CD4-positive, alpha-beta T cell treated with Interleukin-17A for 4 hours (primary cell): ENCODE measurements around the gene FBLN2.
"Not testable (repeated sequence)": the region's sequence is repeated elsewhere in the genome, so short reads cannot be mapped to it uniquely, and the experiment has no call there.

ENCODE experiments used
- DNase-seq: peaks from one replicate; pipeline ENCODE4 v3.0.0-alpha.2; 2020; ENCODE audit warnings: mixed read lengths

FBLN2 gene

DNA sequence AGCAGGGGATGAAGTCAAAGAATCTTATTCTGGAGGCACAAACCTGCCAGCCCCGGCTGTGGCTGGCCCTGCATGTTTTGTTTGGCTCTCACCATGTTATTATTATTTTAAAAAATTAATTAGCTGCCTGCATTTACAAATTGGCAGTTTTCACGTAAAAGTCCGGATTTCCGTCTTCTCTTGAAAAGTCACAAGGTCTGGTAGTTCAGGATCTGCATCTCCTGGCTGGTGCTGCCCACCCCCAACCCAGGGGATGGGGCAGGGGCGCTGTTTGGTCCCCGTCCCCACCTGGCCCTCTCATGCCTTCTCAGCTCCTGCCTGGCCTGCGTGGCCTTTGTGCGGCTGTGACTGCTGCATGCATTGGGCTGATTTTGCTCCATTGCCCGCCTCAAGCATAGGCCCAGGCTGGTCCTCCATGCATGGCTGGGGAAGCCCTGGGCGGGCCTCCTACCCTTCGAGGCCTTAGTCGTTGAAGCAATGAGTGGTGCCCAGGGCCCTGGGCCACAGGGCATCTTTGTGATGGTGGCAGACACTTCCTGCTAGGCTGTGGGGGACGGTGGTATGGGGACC lies 2.0 kb downstream of the FBLN2 start:
- DNase-seq, result no peak

DNA sequence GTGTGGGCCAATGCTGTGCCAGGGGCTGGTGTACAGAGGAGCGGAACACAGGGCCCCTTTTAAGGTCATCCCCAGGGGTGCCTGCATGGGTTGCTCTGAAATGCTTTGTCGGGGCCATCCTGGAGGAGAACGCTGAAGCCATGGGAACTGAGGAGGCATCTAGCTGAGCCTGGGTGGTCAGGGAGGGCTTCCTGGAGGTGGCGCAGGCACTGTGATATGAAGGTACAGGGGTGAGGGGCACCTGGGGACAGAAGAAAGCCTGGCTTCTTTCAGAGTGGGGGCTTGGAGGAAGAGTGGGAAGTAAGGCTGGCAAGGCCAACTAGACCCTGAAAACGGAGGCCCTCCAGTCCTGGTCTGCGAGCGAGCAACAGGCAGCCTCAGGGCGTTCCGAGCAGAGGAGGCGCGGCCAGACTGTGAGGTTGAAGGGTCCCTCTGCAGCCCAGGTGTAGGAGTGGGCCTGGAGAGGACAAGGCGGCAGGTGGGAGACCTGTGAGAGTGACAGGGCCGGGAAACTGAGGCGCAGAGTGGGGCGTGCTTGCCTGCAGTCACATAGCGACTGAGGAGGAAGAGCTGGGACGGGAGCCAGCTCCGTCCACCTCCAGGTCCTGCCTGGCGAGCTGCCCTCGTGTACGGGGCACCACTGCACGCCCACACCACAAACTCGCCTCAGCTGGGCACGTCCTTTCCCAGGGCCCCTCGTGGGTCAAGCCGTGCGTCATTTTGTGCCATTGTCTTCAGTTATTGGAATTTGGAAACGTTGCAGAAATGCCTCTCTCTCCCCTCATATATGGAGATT lies 4.1 kb downstream of the FBLN2 start:
- DNase-seq, result no peak

DNA sequence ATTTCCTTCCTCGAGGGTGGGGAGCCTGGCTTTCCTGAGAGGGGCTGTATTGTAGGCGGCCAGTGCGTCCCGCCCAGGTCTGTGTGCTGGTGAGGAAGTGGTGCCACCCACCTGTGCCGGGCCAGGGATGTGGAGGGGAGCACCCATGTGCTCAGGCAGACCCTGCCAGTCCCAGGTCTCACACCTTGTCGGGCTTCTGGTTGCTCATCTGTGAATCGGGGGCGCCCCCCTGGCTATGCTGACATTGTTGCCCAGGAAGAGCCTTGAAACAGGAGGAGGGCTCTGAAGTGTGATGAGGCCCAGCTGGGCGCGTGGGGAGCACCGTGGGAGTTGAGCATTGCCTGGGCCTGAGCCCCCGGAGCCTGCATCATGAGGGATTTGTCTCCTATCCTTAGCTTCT lies 4.8 kb downstream of the FBLN2 start:
- DNase-seq, result no peak

DNA sequence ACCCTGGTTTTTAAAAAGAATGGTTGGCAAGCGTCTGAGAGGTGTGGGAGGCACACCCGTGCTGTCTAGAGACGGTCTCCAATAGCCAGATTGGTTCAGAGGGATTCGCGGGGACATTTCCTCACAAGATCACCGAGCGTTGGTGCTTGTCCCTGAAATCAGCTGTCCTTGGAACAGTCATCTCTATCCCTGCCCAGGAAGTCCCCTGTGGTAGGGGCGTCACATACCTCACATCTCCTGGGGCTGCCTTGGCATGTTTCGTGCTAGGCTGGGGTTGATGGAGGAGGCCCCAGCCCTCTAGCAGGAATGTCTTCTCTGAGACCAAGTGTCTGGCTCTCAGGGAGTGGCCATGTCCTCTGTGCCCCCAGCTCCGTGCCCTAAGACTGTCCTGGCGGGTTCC lies 6.8 kb downstream of the FBLN2 start:
- no peak for DNase-seq

DNA sequence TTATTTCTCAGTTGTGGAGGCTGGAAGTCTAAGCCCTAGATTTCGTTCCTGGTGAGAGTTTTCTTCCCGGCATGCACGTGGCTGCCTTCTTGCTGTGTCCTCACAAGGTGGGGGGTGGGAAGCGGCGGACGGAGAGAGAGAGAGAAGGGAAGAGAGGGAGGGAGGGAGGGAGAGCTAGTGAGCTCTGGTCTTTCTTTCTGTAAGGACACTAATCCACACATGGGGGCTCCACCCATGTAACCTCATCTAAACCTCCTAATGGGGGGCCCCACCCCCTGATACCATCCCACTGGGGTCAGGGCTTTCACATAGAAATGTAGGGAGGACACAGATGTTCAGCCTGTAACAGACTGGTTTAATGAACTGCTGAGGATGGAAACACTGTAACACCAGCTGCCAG lies 7.3 kb downstream of the FBLN2 start:
- DNase-seq, result no peak

DNA sequence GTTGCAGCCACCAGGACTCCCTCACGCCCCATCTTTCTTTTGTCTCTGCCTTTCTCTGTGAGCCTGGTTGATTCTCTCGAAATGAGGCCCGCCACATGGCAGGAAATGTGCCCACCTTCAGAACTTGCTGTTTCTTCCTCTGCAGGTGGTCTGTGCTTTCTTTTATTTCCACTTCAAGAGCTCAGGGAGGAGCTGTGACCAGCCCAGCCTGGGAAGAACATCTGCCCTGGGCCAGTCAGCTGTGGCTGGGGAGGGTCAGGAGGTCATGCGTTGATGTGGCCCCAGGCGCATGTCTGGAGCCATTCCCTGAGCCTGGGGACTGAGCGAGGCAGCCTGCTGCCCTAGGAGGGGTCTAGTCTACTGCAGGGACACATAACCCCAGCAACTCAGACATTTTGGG lies 8.0 kb downstream of the FBLN2 start:
- no peak for DNase-seq

DNA sequence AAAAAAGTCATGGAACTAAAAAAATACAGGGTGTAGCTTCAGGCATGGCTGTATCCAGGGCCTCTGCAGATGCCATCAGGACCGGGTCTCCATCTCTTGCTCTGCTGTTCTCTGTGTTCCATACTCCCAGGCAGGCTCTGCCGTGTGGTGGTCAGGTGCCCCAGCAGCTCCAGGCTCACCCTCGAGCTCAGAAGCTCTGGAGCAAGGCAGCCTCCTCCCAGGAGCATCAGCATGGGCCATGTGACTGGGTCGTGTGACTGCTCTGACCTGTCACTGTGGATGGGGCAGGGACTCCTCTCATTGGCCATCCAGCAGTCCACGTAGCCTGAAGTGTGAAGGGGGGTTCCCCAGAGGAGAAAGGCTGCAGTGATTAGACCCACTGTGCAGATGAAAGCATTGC lies 8.5 kb downstream of the FBLN2 start:
- no peak for DNase-seq

DNA sequence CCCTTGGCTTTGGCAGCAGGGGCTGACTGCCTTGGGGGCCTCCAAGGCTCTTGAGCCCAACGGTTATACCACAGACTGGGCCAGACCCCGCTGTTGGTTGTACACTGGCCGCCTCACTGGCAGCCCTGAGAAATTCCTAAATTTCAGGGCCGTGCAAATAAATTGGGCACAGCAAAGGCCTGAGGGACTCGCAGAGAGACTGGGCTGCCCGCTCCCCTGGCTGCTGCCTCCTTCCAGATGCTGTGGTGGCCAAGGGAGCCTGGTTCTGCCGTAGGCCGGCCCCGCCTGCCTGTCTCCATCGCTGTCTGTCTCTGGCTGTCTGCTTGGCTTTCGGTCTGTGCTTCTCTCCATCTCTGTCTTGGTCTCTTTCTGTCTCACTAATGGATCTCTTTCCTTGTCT lies 9.0 kb downstream of the FBLN2 start:
- DNase-seq, result no peak

DNA sequence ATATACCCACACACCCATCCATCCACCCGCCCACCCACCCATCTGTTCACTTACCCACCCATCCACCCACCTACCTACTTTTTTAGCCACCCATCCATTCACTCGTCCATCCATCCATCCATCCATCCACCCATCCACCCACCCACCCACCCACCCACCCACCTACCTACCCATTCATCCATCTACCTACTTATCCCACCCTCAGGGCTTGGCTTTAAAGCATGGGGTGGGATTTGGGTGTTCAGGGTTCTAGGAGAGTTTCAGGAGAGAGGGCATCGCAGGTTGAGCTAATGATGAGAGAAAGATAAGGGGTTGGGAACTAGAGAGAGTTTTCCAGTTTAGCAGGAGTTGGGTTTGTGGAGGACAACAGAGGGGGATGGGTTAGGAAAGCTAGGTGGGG lies 9.7 kb downstream of the FBLN2 start:
- no peak for DNase-seq

DNA sequence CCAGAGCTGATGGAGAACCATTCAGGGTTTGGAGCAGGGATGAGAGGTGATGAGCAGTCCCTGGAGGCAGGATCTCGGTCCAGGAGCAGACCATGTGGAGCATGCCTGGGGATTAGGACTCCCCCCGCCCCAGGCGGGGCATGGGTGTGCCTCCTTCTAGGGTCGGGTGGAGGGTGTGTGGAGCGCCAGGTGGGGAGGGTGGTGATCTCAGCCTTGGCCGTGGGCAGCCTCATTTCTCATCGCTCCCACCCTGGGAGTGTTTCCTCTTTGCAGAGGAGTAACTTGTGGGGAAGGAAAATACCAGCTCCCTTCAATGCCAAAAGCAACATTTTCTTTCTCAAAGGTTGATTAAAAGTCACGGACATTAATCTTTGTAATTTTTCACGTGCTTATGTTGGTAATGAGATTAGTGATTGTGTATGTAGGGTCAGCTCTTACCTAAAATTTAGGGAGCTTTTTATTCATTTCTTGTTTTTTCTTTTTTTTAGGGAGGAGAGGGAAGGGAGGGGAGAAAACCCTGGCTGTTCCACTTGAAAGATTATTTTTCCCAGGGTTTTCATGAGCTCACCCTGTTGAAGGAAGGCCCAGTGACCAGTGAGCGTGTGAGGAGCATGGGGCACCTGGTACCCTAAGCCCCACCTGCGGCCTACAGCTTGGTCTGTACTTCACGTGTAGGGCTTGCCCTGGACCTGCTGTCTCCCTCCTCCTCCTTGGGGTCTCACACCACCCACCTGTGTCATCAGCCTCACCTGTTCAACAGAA lies 11.0 kb downstream of the FBLN2 start:
- DNase-seq, result no peak

DNA sequence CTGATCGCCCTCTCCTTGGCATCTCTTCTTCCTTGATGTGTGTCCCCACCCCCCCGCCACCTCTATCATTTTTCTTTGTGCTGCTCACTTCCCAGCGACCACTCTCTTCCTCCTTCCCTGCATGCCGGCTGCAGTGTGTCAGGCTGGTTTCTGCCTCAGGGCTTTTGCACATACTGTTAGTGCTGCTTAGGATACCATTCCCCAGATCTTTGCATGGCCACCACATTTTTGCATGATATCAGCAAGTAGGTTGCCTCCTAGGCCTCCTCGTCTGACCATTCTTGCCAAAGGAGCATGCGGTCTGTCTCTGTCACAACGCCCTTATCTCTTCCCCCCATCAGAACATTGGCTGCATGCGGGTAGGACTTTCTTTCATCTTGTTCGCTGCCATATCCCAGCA lies 12.5 kb downstream of the FBLN2 start:
- no peak for DNase-seq

DNA sequence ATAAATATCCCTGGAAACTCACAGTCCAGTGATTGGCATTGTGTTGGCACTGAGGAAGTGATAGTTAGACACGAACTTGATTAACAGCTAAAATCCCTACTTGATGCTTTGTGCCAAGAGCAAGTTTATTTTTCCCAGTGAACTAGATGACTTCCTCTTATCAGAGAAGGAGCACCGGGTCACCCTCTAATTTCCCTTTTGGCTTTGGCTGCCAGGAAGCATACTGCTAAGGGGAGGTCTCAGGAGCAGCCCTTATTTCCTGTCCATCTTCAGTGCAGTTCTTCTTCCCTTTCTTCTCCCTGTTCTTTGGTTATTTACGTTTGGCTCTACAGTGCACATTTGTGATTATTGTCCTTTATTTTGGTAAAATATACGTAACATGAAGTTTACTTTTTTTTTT lies 13.0 kb downstream of the FBLN2 start:
- DNase-seq, result no peak

DNA sequence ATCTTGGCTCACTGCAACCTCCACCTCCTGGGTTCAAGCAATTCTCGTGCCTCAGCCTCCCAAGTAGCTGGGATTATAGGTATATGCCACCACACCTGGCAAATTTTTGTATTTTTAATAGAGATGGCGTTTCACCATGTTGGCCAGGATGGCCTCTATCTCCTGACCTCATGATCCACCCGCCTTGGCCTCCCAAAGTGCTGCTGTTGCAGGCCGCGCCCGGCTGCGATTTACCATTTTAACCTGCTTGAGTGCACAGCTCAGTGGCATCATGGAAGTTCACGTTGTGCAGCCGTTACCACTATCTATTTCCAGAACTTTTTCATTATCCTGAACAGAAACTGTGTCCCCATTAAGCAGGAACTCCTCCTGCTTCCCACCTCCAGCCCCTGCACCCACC lies 13.5 kb downstream of the FBLN2 start:
- not testable (repeated sequence) for DNase-seq

DNA sequence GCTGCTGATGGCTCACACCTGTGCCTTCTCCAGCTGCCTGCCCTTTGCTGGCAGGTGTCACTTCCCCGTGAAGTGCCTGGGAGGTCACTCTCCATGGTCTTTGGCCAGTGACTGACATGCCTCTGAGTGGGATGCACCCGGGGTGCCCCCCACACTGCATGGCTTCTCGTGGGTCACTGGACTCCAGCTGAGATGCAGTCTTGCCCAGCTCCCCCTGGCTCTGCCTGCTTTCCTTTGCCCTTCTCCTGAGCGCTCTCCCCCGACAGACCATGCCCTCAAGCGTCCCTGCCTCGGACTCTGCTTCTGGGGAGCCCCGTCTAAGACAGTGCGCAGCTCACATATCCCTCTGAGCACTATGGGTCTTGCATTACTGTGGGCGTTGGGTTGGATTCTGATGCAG lies 14.4 kb downstream of the FBLN2 start:
- no peak for DNase-seq

DNA sequence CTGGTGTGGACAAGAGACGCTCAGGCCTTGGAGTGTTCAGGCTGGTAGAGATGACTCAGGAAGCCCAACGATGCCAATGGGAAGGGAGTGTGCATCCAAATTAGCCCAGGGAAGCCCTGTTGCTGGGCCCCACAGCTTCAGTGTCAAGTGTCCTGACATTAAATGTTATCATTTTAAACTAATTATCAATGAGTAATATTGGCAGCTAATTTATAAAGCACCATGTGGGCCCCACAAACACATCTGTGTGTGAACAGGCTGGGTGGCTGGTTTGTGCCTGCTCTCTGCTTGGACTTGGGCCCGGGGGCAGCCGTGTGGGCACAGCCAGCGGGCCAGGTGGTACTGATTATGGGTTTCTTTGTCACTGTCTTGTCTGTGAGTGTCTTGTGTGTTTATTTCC lies 15.0 kb downstream of the FBLN2 start:
- no peak for DNase-seq

DNA sequence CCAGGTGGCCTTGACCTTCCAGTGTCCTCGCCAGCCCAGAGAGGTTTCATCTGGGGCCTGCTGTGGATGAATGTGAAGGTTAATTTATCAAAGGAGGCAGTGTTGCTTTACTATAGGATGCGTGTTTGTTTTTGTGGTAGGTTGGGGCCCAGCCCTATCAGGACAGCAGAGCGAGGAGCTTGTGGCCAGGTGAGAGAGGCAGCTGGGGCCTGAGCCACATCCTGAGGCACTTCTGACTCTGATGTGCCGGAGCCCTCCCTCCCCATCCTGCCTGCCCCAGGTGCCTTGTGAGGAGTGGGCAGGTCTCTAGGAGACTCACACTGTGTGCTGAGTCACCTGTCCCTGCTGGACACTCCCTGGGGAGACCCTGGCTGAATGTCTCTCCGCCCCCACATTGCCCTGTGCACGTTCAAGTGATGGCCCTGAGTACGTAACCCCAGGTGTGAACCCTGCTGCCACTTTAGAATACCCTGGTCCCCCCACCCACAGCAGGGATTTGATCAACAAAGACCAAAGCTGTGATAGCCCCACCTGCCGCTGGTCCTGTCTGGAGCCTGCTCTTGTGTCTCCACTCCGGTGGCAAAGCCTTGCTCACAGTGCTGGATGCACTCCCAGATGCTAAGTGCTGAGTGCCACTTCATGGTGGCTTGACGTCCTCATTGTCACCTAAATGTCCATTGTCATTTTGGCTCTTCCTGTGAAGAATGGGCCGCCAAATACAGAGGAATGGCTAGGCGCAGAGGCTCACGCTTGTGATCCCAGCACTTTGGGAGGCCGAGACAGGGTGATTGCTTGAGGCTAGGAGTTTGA lies 16.0 kb downstream of the FBLN2 start:
- DNase-seq, result no peak

DNA sequence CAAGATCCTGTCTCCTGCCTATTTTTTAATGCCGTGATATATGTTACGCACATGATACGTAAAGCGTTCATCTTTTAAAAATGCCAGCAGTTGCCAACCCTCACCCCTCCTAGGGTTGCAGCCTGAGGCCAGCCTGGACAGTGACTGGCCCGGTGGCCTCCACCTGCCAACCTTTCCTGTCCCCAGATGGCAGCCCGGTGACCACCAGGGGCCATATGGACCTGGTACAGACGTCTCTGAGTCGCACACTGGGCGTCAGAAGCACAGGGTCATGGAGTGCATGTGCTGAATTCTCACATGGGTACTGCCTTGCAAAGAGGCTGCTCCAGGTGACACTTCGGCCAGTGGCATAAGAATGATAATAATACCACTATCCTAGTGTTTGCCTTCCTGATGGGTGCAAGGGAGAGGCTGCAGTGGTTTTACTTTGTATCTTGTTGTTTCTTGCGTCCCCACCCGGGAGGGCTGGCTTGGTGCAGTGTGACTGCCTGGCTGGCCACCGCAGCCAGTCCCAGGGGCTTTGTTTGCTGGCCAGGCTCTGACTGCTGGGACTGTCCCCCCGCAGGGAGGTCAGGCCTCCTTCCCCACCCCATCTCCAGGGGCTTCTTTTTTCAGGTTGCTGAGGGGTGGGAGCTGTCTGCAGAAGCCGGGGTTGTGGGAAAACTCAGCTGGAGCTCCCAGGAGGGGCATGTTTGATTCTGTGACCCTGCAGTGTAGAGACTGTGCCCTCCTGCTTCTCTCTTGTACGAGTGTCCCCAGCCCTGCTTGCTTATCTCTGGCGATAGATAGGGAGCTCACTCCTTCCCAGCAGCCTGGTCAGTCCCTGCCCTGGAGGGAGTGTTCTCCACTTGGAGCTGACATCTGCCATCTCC lies 16.9 kb downstream of the FBLN2 start:
- no peak for DNase-seq

DNA sequence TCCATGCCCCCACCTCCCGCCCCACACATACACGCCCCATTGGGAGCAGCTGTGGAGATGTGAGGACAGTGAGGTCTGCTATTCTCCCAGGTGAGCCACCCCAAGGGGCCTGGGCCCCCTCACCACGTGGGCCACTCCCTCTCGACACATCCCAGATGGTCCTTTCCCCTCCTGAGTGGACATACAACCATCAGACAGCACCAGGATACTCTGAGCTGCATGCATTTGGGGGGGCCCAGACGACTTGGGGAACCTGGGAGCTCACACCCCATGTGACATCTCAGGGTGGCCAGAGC lies 17.5 kb downstream of the FBLN2 start:
- DNase-seq, result no peak

DNA sequence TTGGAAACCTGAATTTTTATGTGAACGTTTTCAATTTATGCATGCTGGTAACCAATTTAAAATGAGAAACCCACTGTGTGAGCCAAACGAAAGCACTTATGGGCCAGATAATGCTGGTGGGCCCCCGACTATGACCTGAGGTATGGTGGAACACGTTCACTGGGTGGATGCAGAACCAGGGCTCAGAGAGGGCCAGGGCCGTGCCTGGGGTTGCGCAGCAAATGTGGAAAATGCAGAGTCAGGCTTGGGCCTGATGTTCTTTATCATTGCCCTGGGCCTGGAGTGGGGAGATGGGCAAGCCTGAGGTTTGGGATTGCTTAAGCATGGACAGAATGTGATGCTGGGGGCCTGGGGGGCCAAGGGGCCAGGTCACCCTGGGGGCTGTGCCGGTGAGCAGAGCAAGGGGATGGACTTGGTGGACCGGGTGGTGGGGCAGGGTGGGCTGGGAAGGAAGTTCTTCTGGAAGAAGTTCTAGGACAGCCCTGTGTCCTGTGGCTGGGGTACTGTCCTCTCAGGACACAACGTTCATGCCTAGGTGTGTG lies 17.9 kb downstream of the FBLN2 start:
- DNase-seq, result no peak

DNA sequence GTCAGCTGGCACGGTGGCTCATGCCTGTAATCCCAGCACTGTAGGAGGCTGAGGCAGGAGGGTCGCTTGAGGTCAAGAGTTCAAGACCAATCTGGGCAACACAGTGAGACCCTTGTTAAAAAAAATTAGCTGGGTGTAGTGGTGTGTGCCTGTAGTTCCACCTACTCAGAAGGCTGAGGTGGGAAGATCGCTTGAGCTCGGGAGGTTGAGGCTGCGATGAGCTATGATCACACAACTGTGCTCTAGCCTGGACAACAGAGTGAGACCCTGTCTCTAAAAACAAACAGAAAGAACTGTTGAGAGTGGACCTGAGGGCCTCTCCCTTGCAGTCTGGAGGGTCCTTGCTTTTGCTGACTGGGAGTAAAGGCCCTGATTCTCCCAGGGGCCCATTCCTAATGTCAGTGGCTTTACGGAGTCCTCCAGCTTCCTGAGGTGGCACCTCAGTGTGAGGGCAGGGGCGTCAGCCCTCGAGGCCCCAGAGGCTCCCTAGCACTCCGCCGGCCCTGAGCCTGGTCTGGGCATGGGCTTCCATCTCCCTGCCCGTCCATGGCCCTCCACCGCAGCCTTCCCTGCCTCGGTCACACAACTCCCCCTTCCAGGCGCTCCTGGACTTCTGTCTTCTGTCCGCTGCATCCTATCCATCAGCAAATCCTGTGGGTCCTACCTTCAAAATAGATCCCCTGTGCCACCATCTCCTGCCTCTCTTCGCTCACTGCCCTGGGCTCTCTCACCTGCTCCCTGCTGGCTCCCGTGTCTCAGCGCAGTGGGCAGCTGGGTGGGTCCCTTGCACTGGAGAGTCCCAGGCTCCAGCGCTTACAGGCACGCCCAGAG lies 19.0 kb downstream of the FBLN2 start:
- DNase-seq, result no peak

DNA sequence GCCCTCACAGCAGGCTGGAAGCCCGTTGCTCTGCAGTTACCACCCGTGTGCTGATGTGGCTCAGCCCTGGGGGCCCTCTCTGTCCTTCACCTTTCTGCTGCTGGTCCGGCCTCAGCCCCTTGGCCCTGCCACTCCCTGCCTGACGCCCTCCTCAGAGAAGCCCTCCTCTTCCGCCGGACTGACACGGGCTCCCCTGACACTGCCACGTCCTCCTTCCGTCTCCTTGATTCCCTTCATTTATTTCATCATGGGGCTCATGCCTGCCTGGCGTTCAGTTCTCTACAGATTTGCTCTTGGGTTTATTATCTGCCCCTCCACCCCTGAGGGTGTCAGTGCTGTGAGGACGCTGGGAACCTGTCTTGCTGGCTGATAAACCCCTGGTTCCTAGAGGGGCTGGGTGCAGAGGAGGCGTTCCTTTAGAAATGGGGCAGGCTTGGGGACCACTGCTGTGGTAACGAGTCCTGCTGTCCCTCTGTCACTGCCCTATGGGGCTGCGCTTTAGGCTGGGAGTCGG lies 19.6 kb downstream of the FBLN2 start:
- DNase-seq, result no peak
